DND-41 (cell line): ENCODE measurements around the gene HNF1A.

ENCODE experiments used
- EZH2 ChIP-seq: IDR thresholded peaks from 3 replicates; pipeline ENCODE4 v1.6.1; 2012; ENCODE audit warnings: borderline replicate concordance, low read depth, mild to moderate bottlenecking, moderate library complexity, low read length, inconsistent platforms; ENCODE audit not compliant: severe bottlenecking
- TF ChIP-seq, protein P1 (sequence below): IDR thresholded peaks from 2 replicates; pipeline ENCODE4 v1.5.1; 2012; ENCODE audit warnings: borderline replicate concordance, low read length, moderate library complexity, mild to moderate bottlenecking; ENCODE audit not compliant: poor library complexity, severe bottlenecking; ENCODE audit errors: extremely low read depth

DNA sequence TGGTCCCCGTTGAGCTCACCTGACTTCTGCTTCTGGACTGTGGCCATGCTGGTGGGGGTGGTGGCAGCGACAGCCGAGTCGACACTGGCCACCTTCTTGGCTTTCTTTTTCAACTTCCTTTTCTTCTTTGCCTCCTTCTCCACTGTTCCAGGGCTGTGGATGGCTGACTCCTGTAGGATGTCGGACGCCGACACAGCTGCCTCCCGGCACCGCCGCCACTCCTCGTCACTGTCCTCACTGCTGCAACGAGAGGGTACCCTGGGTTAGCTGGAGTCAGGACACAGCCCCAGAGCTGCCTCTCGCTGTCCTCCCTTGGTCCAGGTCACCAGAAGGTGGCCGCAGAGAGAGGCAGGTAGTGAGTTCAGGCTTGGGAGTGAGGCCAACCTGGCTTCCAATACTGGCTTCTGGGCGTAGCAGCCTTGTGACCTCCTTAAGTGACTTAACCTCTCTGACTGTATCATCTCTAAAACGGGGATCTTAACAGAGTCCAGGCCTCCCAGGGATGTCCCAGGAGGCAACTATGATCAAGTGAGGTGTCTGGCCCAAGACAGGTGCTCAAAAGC, 26.0 kb downstream of the HNF1A start:
- TF ChIP-seq, protein P1, sequence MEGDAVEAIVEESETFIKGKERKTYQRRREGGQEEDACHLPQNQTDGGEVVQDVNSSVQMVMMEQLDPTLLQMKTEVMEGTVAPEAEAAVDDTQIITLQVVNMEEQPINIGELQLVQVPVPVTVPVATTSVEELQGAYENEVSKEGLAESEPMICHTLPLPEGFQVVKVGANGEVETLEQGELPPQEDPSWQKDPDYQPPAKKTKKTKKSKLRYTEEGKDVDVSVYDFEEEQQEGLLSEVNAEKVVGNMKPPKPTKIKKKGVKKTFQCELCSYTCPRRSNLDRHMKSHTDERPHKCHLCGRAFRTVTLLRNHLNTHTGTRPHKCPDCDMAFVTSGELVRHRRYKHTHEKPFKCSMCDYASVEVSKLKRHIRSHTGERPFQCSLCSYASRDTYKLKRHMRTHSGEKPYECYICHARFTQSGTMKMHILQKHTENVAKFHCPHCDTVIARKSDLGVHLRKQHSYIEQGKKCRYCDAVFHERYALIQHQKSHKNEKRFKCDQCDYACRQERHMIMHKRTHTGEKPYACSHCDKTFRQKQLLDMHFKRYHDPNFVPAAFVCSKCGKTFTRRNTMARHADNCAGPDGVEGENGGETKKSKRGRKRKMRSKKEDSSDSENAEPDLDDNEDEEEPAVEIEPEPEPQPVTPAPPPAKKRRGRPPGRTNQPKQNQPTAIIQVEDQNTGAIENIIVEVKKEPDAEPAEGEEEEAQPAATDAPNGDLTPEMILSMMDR, result no peak
- TF ChIP-seq EZH2, result no peak
